ENCODE measurements around the gene CCNQ. TPM values are rescaled to one million over a fixed set of nuclear protein-coding genes. Genes with fewer than 3 reads are reported as not detected.

CCNQ gene
- total and polyA plus RNA-seq, 2 donors (not counting 3 experiments of a cell fraction or from before 2014, with no cell fraction given): 21.3 to 37.0 TPM

GRCh38 chrX:153633607-153634180 is 34.8 kb upstream of the CCNQ start:
- no TSS peak for BruUV-seq (replicated peaks)
- Histone ChIP-seq H3K4me1 (ENCODE audit: control insufficient read depth, extremely low read depth, insufficient read depth, low read length) (no peaks in the 10 kb centered on the region), H3K79me2 (ENCODE audit: control insufficient read depth, insufficient read depth, low read length) (no peaks in the 10 kb centered on the region), H3K27ac (ENCODE audit: insufficient read depth, low read depth, low read length) (no peak overlapping the region), H3K9me3 (replicated peaks; ENCODE audit: control insufficient read depth, insufficient read depth, low read length) (no peaks in the 10 kb centered on the region), H2AFZ (ENCODE audit: low read depth, low read length) (no peak overlapping the region), H4K20me1 (replicated peaks; ENCODE audit: control insufficient read depth, extremely low read depth, insufficient read depth, low read length) (no peaks in the 10 kb centered on the region), H3K9ac (replicated peaks; ENCODE audit: extremely low read depth, insufficient read depth, low read length) (no peak overlapping the region), H3K4me3 (replicated peaks in 1 of 3; ENCODE audit: insufficient read depth in 1 of 3, low read depth in 1 of 3, low read length in 3 of 3) (no peak overlapping the region), H3K9me1 (replicated peaks; ENCODE audit: control insufficient read depth, extremely low read depth, insufficient read depth, low read length) (no peaks in the 10 kb centered on the region), H3K36me3 (ENCODE audit: control insufficient read depth in 2 of 2, extremely low read depth in 1 of 2, insufficient read depth in 2 of 2, low read length in 2 of 2) (no peaks in the 10 kb centered on the region), H3K4me2 (ENCODE audit: insufficient read depth, low read length) (no peak overlapping the region), H3K27me3 (ENCODE audit: control insufficient read depth in 2 of 2, insufficient read depth in 2 of 2, low read length in 2 of 2) (peaks cover 0 to 1% of the 10 kb centered on the region in 2 experiments)
- DNase-seq (ENCODE audit: low read depth, low spot score): no peak
- TF ChIP-seq MAX (IDR thresholded peaks at IDR 0.05; ENCODE audit: insufficient read depth, insufficient read length) (no peak), JUN (IDR thresholded peaks at IDR 0.05; ENCODE audit: borderline replicate concordance, insufficient read depth, insufficient read length, low read depth) (no peak), CTCF (IDR thresholded peaks at IDR 0.05; ENCODE audit: extremely low read depth in 1 of 2, insufficient read depth in 1 of 2, low read depth in 1 of 2, low read length in 2 of 2) (no peak), FOS (IDR thresholded peaks at IDR 0.05; ENCODE audit: borderline replicate concordance, insufficient read depth, low read length) (no peak), EZH2 (IDR thresholded peaks at IDR 0.05; ENCODE audit: borderline replicate concordance, low read depth, low read length, severe bottlenecking) (no peak), POLR2A (IDR thresholded peaks at IDR 0.05; ENCODE audit: low read depth, low read length) (no peak), MYC (IDR thresholded peaks at IDR 0.05; ENCODE audit: low read depth, low read length) (no peak), POLR2AphosphoS5 (IDR thresholded peaks at IDR 0.05; ENCODE audit: insufficient read depth, low read depth, low read length) (no peak), GATA2 (IDR thresholded peaks at IDR 0.05; ENCODE audit: insufficient read depth, insufficient read length, low read depth, low read length) (no peak)
- POLR2A ChIA-PET: no interaction called here
- FAIRE-seq: no peak
- dilution Hi-C loops (cut with MboI; ENCODE audit: extremely low pct_ligation_motif_present, low sequenced_read_pairs): no loop called here
- CTCF ChIA-PET: no interaction called here
- intact Hi-C loops (cut with micrococcal nuclease): no loop called here
